Liver (tissue), 3 donors: ENCODE results near the gene SH3GL3.

Experiments
- EGR1 ChIP-seq, 2 donors: IDR thresholded peaks; 2 replicates each; pipeline ENCODE4 v1.6.1; 2016 to 2018; ENCODE audit warnings: antibody characterized with exemption in 2 of 2, low read depth in 2 of 2
- FOXA1 ChIP-seq: IDR thresholded peaks from 2 replicates; pipeline ENCODE4 v1.6.1; 2016; ENCODE audit warnings: antibody characterized with exemption
- GABPA ChIP-seq, 2 donors: IDR thresholded peaks in 1 of 2; conservative IDR thresholded peaks in 1 of 2; 2 replicates each; pipeline ENCODE4 v1.6.1; 2016; ENCODE audit warnings: antibody characterized with exemption in 2 of 2, mild to moderate bottlenecking in 1 of 2, moderate library complexity in 1 of 2
- MAX ChIP-seq: IDR thresholded peaks from 2 replicates; pipeline ENCODE4 v1.6.1; 2016; ENCODE audit warnings: antibody characterized with exemption
- RAD21 ChIP-seq, 2 donors: IDR thresholded peaks; 2 replicates each; pipeline ENCODE4 v1.6.1; 2016; ENCODE audit warnings: antibody characterized with exemption in 2 of 2, mild to moderate bottlenecking in 2 of 2
- SP1 ChIP-seq: IDR thresholded peaks from 2 replicates; pipeline ENCODE4 v1.6.1; 2018; ENCODE audit warnings: antibody characterized with exemption, mild to moderate bottlenecking
- YY1 ChIP-seq: IDR thresholded peaks from 2 replicates; pipeline ENCODE4 v1.6.1; 2016; ENCODE audit warnings: antibody characterized with exemption, mild to moderate bottlenecking
- ZBTB33 ChIP-seq: IDR thresholded peaks from 2 replicates; pipeline ENCODE4 v1.6.1; 2016; ENCODE audit warnings: antibody characterized with exemption
- TF ChIP-seq, protein P1 (sequence below): fragments of 150-350 bp; IDR thresholded peaks from 2 replicates; pipeline ENCODE4 v1.5.1; 2017; ENCODE audit warnings: improper control_type of control experiment, low read depth, low read length; ENCODE audit not compliant: missing input control
- TF ChIP-seq, protein P2 (sequence below): IDR thresholded peaks from 2 replicates; pipeline ENCODE4 v1.6.1; 2016; ENCODE audit warnings: antibody characterized with exemption, mild to moderate bottlenecking
- TF ChIP-seq, protein P3 (sequence below): IDR thresholded peaks from 2 replicates; pipeline ENCODE4 v1.6.1; 2016; ENCODE audit warnings: antibody characterized with exemption
- donor health status: healthy.
- donor health status: healthy.

GRCh38 chr15:83644439-83644838 is 197.3 kb downstream of the SH3GL3 start:
- TF ChIP-seq, protein P1, sequence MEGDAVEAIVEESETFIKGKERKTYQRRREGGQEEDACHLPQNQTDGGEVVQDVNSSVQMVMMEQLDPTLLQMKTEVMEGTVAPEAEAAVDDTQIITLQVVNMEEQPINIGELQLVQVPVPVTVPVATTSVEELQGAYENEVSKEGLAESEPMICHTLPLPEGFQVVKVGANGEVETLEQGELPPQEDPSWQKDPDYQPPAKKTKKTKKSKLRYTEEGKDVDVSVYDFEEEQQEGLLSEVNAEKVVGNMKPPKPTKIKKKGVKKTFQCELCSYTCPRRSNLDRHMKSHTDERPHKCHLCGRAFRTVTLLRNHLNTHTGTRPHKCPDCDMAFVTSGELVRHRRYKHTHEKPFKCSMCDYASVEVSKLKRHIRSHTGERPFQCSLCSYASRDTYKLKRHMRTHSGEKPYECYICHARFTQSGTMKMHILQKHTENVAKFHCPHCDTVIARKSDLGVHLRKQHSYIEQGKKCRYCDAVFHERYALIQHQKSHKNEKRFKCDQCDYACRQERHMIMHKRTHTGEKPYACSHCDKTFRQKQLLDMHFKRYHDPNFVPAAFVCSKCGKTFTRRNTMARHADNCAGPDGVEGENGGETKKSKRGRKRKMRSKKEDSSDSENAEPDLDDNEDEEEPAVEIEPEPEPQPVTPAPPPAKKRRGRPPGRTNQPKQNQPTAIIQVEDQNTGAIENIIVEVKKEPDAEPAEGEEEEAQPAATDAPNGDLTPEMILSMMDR = no peak
- TF ChIP-seq RAD21 (IDR thresholded peaks at IDR 0.05) = no peak
- no peak for TF ChIP-seq GABPA (IDR thresholded peaks at IDR 0.05 in 1 of 2, conservative IDR thresholded peaks at IDR 0.05 in 1 of 2)
- no peak for TF ChIP-seq EGR1 (IDR thresholded peaks at IDR 0.05; ENCODE audit: low read depth in 2 of 2)
- TF ChIP-seq, protein P2, sequence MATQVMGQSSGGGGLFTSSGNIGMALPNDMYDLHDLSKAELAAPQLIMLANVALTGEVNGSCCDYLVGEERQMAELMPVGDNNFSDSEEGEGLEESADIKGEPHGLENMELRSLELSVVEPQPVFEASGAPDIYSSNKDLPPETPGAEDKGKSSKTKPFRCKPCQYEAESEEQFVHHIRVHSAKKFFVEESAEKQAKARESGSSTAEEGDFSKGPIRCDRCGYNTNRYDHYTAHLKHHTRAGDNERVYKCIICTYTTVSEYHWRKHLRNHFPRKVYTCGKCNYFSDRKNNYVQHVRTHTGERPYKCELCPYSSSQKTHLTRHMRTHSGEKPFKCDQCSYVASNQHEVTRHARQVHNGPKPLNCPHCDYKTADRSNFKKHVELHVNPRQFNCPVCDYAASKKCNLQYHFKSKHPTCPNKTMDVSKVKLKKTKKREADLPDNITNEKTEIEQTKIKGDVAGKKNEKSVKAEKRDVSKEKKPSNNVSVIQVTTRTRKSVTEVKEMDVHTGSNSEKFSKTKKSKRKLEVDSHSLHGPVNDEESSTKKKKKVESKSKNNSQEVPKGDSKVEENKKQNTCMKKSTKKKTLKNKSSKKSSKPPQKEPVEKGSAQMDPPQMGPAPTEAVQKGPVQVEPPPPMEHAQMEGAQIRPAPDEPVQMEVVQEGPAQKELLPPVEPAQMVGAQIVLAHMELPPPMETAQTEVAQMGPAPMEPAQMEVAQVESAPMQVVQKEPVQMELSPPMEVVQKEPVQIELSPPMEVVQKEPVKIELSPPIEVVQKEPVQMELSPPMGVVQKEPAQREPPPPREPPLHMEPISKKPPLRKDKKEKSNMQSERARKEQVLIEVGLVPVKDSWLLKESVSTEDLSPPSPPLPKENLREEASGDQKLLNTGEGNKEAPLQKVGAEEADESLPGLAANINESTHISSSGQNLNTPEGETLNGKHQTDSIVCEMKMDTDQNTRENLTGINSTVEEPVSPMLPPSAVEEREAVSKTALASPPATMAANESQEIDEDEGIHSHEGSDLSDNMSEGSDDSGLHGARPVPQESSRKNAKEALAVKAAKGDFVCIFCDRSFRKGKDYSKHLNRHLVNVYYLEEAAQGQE = no peak
- TF ChIP-seq SP1 = no peak
- no peak for TF ChIP-seq YY1
- no peak for TF ChIP-seq FOXA1
- TF ChIP-seq, protein P3, sequence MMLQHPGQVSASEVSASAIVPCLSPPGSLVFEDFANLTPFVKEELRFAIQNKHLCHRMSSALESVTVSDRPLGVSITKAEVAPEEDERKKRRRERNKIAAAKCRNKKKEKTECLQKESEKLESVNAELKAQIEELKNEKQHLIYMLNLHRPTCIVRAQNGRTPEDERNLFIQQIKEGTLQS = no peak
- no peak for TF ChIP-seq ZBTB33
- TF ChIP-seq MAX = no peak
